ENCODE results near the gene FGD2.

GRCh38 chr6:36985417-36985807 lies 20.0 kb upstream of the FGD2 start:
- TF ChIP-seq CTCF (IDR thresholded peaks at IDR 0.05; ENCODE audit: insufficient read depth, low read length, poor library complexity, severe bottlenecking) = no peak
- no peak for TF ChIP-seq EZH2phosphoT487 (conservative IDR thresholded peaks at IDR 0.05; ENCODE audit: low read length)
